ENCODE results near the gene ANGPTL2. TPM values are rescaled to one million over a fixed set of nuclear protein-coding genes. Genes with fewer than 3 reads are reported as not detected.

The ANGPTL2 gene
- total RNA-seq, 1 donor from 2014 or later = not detected

GRCh38 chr9:127112056-127112455, 10.4 kb downstream of the ANGPTL2 start:
- Mint-ChIP-seq H3K36me3 (ENCODE audit: low read depth) (no peaks in the 10 kb centered on the region), H3K9me3 (no peaks in the 10 kb centered on the region), H3K27me3 (peaks cover 15% of the 10 kb centered on the region), H3K4me1 (peaks cover 11% of the 10 kb centered on the region), H3K4me3 (no peak overlapping the region), H3K27ac (no peak overlapping the region)
- intact Hi-C loops (cut with micrococcal nuclease) = no loop called here
- no peak for DNase-seq

GRCh38 chr9:127109212-127109711, 13.2 kb downstream of the ANGPTL2 start:
- Mint-ChIP-seq H3K4me3 (no peak overlapping the region), H3K9me3 (no peaks in the 10 kb centered on the region), H3K27ac (no peak overlapping the region), H3K4me1 (no peaks in the 10 kb centered on the region), H3K27me3 (peaks cover 17% of the 10 kb centered on the region), H3K36me3 (ENCODE audit: low read depth) (no peaks in the 10 kb centered on the region)
- intact Hi-C loops (cut with micrococcal nuclease) = no loop called here
- no peak for DNase-seq

- H3K27me3 Mint-ChIP-seq = peaks cover 17% of the 10 kb centered on the region
- intact Hi-C loops (cut with micrococcal nuclease) = no loop called here
- no peaks in the 10 kb centered on the region for H3K4me1 Mint-ChIP-seq
- no peaks in the 10 kb centered on the region for H3K9me3 Mint-ChIP-seq
- H3K36me3 Mint-ChIP-seq (ENCODE audit: low read depth) = no peaks in the 10 kb centered on the region
- H3K27ac Mint-ChIP-seq = no peak overlapping the region
- H3K4me3 Mint-ChIP-seq = no peak overlapping the region
- no peak for DNase-seq
Measured at GRCh38 chr9:127107929-127108876, 14.2 kb downstream of the ANGPTL2 start.

GRCh38 chr9:127107171-127107928, 15.1 kb downstream of the ANGPTL2 start:
- no peak overlapping the region for H3K4me3 Mint-ChIP-seq
- no peaks in the 10 kb centered on the region for H3K36me3 Mint-ChIP-seq (ENCODE audit: low read depth)
- DNase-seq = no peak
- peaks cover 19% of the 10 kb centered on the region for H3K27me3 Mint-ChIP-seq
- no peaks in the 10 kb centered on the region for H3K9me3 Mint-ChIP-seq
- no peaks in the 10 kb centered on the region for H3K4me1 Mint-ChIP-seq
- intact Hi-C loops (cut with micrococcal nuclease) = no loop called here
- no peak overlapping the region for H3K27ac Mint-ChIP-seq

GRCh38 chr9:127106466-127106855, 16.0 kb downstream of the ANGPTL2 start:
- intact Hi-C loops (cut with micrococcal nuclease) = no loop called here
- no peak for DNase-seq
- H3K9me3 Mint-ChIP-seq = no peaks in the 10 kb centered on the region
- H3K27ac Mint-ChIP-seq = no peak overlapping the region
- no peak overlapping the region for H3K4me3 Mint-ChIP-seq
- H3K4me1 Mint-ChIP-seq = no peaks in the 10 kb centered on the region
- H3K36me3 Mint-ChIP-seq (ENCODE audit: low read depth) = no peaks in the 10 kb centered on the region
- peaks cover 22% of the 10 kb centered on the region for H3K27me3 Mint-ChIP-seq

GRCh38 chr9:127105805-127106465, 16.5 kb downstream of the ANGPTL2 start:
- no peaks in the 10 kb centered on the region for H3K9me3 Mint-ChIP-seq
- H3K27me3 Mint-ChIP-seq = peaks cover 21% of the 10 kb centered on the region
- intact Hi-C loops (cut with micrococcal nuclease) = no loop called here
- no peaks in the 10 kb centered on the region for H3K4me1 Mint-ChIP-seq
- H3K36me3 Mint-ChIP-seq (ENCODE audit: low read depth) = no peaks in the 10 kb centered on the region
- no peak overlapping the region for H3K4me3 Mint-ChIP-seq
- no peak overlapping the region for H3K27ac Mint-ChIP-seq
- no peak for DNase-seq

GRCh38 chr9:127104581-127105311, 17.7 kb downstream of the ANGPTL2 start:
- intact Hi-C loops (cut with micrococcal nuclease) = no loop called here
- Mint-ChIP-seq H3K27ac (no peak overlapping the region), H3K4me1 (no peaks in the 10 kb centered on the region), H3K4me3 (no peak overlapping the region), H3K36me3 (ENCODE audit: low read depth) (no peaks in the 10 kb centered on the region), H3K27me3 (peaks cover 10% of the 10 kb centered on the region), H3K9me3 (no peaks in the 10 kb centered on the region)
- DNase-seq = no peak

GRCh38 chr9:127102788-127103187, 19.6 kb downstream of the ANGPTL2 start:
- peaks cover 10% of the 10 kb centered on the region for H3K27me3 Mint-ChIP-seq
- DNase-seq = no peak
- no peak overlapping the region for H3K4me3 Mint-ChIP-seq
- intact Hi-C loops (cut with micrococcal nuclease) = no loop called here
- H3K36me3 Mint-ChIP-seq (ENCODE audit: low read depth) = no peaks in the 10 kb centered on the region
- H3K27ac Mint-ChIP-seq = no peak overlapping the region
- H3K4me1 Mint-ChIP-seq = no peaks in the 10 kb centered on the region
- H3K9me3 Mint-ChIP-seq = no peaks in the 10 kb centered on the region

GRCh38 chr9:127102176-127102575, 20.3 kb downstream of the ANGPTL2 start:
- Mint-ChIP-seq H3K36me3 (ENCODE audit: low read depth) (no peaks in the 10 kb centered on the region), H3K9me3 (no peaks in the 10 kb centered on the region), H3K4me1 (no peaks in the 10 kb centered on the region), H3K27me3 (peaks cover 12% of the 10 kb centered on the region), H3K4me3 (no peak overlapping the region), H3K27ac (no peak overlapping the region)
- DNase-seq = no peak
- intact Hi-C loops (cut with micrococcal nuclease) = no loop called here

GRCh38 chr9:127099664-127100063, 22.8 kb downstream of the ANGPTL2 start:
- no peaks in the 10 kb centered on the region for H3K36me3 Mint-ChIP-seq (ENCODE audit: low read depth)
- peaks cover 11% of the 10 kb centered on the region for H3K27me3 Mint-ChIP-seq
- no peaks in the 10 kb centered on the region for H3K4me1 Mint-ChIP-seq
- intact Hi-C loops (cut with micrococcal nuclease) = no loop called here
- H3K4me3 Mint-ChIP-seq = no peak overlapping the region
- no peaks in the 10 kb centered on the region for H3K9me3 Mint-ChIP-seq
- DNase-seq = no peak
- H3K27ac Mint-ChIP-seq = no peak overlapping the region

- intact Hi-C loops (cut with micrococcal nuclease) = no loop called here
- H3K27me3 Mint-ChIP-seq = peaks cover 11% of the 10 kb centered on the region
- no peaks in the 10 kb centered on the region for H3K36me3 Mint-ChIP-seq (ENCODE audit: low read depth)
- no peak for DNase-seq
- no peak overlapping the region for H3K27ac Mint-ChIP-seq
- no peaks in the 10 kb centered on the region for H3K9me3 Mint-ChIP-seq
- no peaks in the 10 kb centered on the region for H3K4me1 Mint-ChIP-seq
- H3K4me3 Mint-ChIP-seq = no peak overlapping the region
Measured at GRCh38 chr9:127098916-127099553, 23.4 kb downstream of the ANGPTL2 start.

GRCh38 chr9:127097683-127098082, 24.8 kb downstream of the ANGPTL2 start:
- intact Hi-C loops (cut with micrococcal nuclease) = no loop called here
- no peak for DNase-seq
- Mint-ChIP-seq H3K4me3 (no peak overlapping the region), H3K4me1 (no peaks in the 10 kb centered on the region), H3K27ac (no peak overlapping the region), H3K9me3 (no peaks in the 10 kb centered on the region), H3K36me3 (ENCODE audit: low read depth) (no peaks in the 10 kb centered on the region), H3K27me3 (peaks cover 11% of the 10 kb centered on the region)

GRCh38 chr9:127096208-127096607, 26.2 kb downstream of the ANGPTL2 start:
- Mint-ChIP-seq H3K27me3 (peaks cover 4% of the 10 kb centered on the region), H3K4me1 (no peaks in the 10 kb centered on the region), H3K27ac (no peak overlapping the region), H3K9me3 (no peaks in the 10 kb centered on the region), H3K4me3 (no peak overlapping the region), H3K36me3 (ENCODE audit: low read depth) (no peaks in the 10 kb centered on the region)
- DNase-seq = no peak
- intact Hi-C loops (cut with micrococcal nuclease) = no loop called here
